ENCODE measurements around the gene RALGAPA2. TPM values are rescaled to one million over a fixed set of nuclear protein-coding genes. Genes with fewer than 3 reads are reported as not detected.

Gene RALGAPA2
- total and polyA plus RNA-seq, 2 donors (not counting 3 experiments of a cell fraction or from before 2014, with no cell fraction given), result 10.0 to 46.8 TPM

DNA sequence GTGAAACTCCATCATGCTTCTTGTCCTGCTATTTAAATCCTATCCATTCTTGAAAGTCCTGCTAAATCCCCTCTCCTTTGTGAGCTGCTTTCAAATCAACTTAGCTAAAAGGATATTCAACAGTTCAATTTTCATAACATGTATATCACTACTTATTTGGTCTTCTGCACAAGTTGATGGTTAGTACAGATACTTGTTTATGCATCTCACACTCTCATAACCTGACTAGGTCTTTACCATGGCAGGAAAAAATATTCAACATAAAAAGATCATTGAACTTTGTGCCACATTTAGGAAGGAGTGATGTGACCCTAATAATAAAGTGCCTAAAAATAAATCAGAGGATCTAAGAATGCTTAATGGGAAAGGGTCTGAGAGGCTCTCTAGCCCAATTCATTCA, 148.2 kb downstream of the RALGAPA2 start:
- TF ChIP-seq CTCF (IDR thresholded peaks at IDR 0.05; ENCODE audit: extremely low read depth in 1 of 2, insufficient read depth in 1 of 2, low read depth in 1 of 2, low read length in 2 of 2), result no peak
- H3K4me1 ChIP-seq (ENCODE audit: control insufficient read depth, extremely low read depth, insufficient read depth, low read length), result no peaks in the 10 kb centered on the region
- no TSS peak for BruUV-seq (replicated peaks)
- no peak overlapping the region for H3K9ac ChIP-seq (replicated peaks; ENCODE audit: extremely low read depth, insufficient read depth, low read length)
- FAIRE-seq, result no peak
- CTCF ChIA-PET, result interaction anchor here (1.1 kb wide), 1 partner anchor 10 kb away, joined by 3 read pairs; no protein-coding TSS in a partner anchor
- H3K9me3 ChIP-seq (replicated peaks; ENCODE audit: control insufficient read depth, insufficient read depth, low read length), result no peaks in the 10 kb centered on the region
- H3K4me3 ChIP-seq (replicated peaks in 1 of 3; ENCODE audit: insufficient read depth in 1 of 3, low read depth in 1 of 3, low read length in 3 of 3), result no peak overlapping the region
- no peaks in the 10 kb centered on the region for H4K20me1 ChIP-seq (replicated peaks; ENCODE audit: control insufficient read depth, extremely low read depth, insufficient read depth, low read length)
- peaks cover 2 to 5% of the 10 kb centered on the region in 2 experiments for H3K36me3 ChIP-seq (ENCODE audit: control insufficient read depth in 2 of 2, extremely low read depth in 1 of 2, insufficient read depth in 2 of 2, low read length in 2 of 2)
- intact Hi-C loops (cut with micrococcal nuclease) (loop anchor here (10.0 kb wide), 1 partner anchor 329 kb away; no protein-coding TSS in a partner anchor), dilution Hi-C loops (cut with MboI; ENCODE audit: extremely low pct_ligation_motif_present, low sequenced_read_pairs) (no loop called here)
- POLR2A ChIA-PET, result no interaction called here
- H3K27me3 ChIP-seq (ENCODE audit: control insufficient read depth in 2 of 2, insufficient read depth in 2 of 2, low read length in 2 of 2), result no peaks in the 10 kb centered on the region
- no peaks in the 10 kb centered on the region for H3K79me2 ChIP-seq (ENCODE audit: control insufficient read depth, insufficient read depth, low read length)
- no peak overlapping the region for H3K4me2 ChIP-seq (ENCODE audit: insufficient read depth, low read length)
- H3K27ac ChIP-seq (ENCODE audit: insufficient read depth, low read depth, low read length), result no peak overlapping the region
- H2AFZ ChIP-seq (ENCODE audit: low read depth, low read length), result no peak overlapping the region
- no peak for DNase-seq (ENCODE audit: low read depth, low spot score)
- H3K9me1 ChIP-seq (replicated peaks; ENCODE audit: control insufficient read depth, extremely low read depth, insufficient read depth, low read length), result no peaks in the 10 kb centered on the region

DNA sequence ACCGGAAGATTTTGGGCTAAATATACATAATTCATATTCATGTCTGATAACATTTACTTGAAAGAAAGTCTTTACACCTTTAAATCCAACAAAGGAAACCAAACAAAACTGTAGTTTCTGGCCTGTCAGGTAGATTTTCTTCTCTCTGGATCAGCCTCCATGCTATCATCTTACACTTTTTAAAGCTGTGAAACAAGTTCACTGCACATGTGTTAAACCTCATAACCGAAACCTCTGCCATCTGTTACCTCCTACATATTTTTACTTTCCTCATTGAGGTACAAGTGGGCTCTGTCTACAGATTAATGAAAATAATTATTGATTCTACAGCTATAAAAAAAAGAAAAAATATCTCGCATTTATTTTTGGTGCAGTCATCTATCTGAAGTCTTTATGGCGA, 149.9 kb downstream of the RALGAPA2 start:
- POLR2A ChIA-PET, result no interaction called here
- BruUV-seq (replicated peaks), result no TSS peak
- dilution Hi-C loops (cut with MboI; ENCODE audit: extremely low pct_ligation_motif_present, low sequenced_read_pairs), result no loop called here

More for the DNA sequence above, 149.9 kb downstream of the RALGAPA2 start:
- H3K27ac ChIP-seq (ENCODE audit: insufficient read depth, low read depth, low read length), result no peak overlapping the region
- H3K4me3 ChIP-seq (replicated peaks in 1 of 3; ENCODE audit: insufficient read depth in 1 of 3, low read depth in 1 of 3, low read length in 3 of 3), result no peak overlapping the region
- DNase-seq (ENCODE audit: low read depth, low spot score) (no peak), FAIRE-seq (no peak)
- no peaks in the 10 kb centered on the region for H4K20me1 ChIP-seq (replicated peaks; ENCODE audit: control insufficient read depth, extremely low read depth, insufficient read depth, low read length)
- no peaks in the 10 kb centered on the region for H3K27me3 ChIP-seq (ENCODE audit: control insufficient read depth in 2 of 2, insufficient read depth in 2 of 2, low read length in 2 of 2)
- H3K36me3 ChIP-seq (ENCODE audit: control insufficient read depth in 2 of 2, extremely low read depth in 1 of 2, insufficient read depth in 2 of 2, low read length in 2 of 2), result peaks cover 2 to 5% of the 10 kb centered on the region in 2 experiments
- CTCF ChIA-PET, result interaction anchor here (0.6 kb wide), 1 partner anchor 499 kb away, joined by 3 read pairs; no protein-coding TSS in a partner anchor
- TF ChIP-seq JUN (IDR thresholded peaks at IDR 0.05; ENCODE audit: borderline replicate concordance, insufficient read depth, insufficient read length, low read depth), result no peak
- intact Hi-C loops (cut with micrococcal nuclease), result loop anchor here (10.0 kb wide), 1 partner anchor 328 kb away; no protein-coding TSS in a partner anchor
- no peak overlapping the region for H2AFZ ChIP-seq (ENCODE audit: low read depth, low read length)
- H3K4me1 ChIP-seq (ENCODE audit: control insufficient read depth, extremely low read depth, insufficient read depth, low read length), result no peaks in the 10 kb centered on the region
- no peaks in the 10 kb centered on the region for H3K79me2 ChIP-seq (ENCODE audit: control insufficient read depth, insufficient read depth, low read length)
- no peaks in the 10 kb centered on the region for H3K9me3 ChIP-seq (replicated peaks; ENCODE audit: control insufficient read depth, insufficient read depth, low read length)
- peaks cover 2% of the 10 kb centered on the region for H3K9me1 ChIP-seq (replicated peaks; ENCODE audit: control insufficient read depth, extremely low read depth, insufficient read depth, low read length)
- H3K4me2 ChIP-seq (ENCODE audit: insufficient read depth, low read length), result no peak overlapping the region
- H3K9ac ChIP-seq (replicated peaks; ENCODE audit: extremely low read depth, insufficient read depth, low read length), result no peak overlapping the region

All from endothelial cell of umbilical vein (primary cell).